Hypothalamus (tissue), 51 donors: Measurements from ENCODE around the gene KRT8.
"Not testable (repeated sequence)": the region's sequence is repeated elsewhere in the genome, so short reads cannot be mapped to it uniquely, and the experiment has no call there.

Experiments used
- DNase-seq, 51 donors: peaks; one replicate each; lab custom pipeline; 2025; lab: John Stamatoyannopoulos, UW

KRT8 gene

GRCh38 chr12:52904509-52905300, at the start of gene KRT8:
KRT8 (minus strand) TSS chr12:52905076; CDS start chr12:52904981, 95 bp downstream.
- DNase-seq = not testable (repeated sequence)

GRCh38 chr12:52953181-52953841, 48.4 kb upstream of the KRT8 start:
- DNase-seq = no peak

GRCh38 chr12:52952076-52952801, 47.4 kb upstream of the KRT8 start:
- DNase-seq = no peak

DNA sequence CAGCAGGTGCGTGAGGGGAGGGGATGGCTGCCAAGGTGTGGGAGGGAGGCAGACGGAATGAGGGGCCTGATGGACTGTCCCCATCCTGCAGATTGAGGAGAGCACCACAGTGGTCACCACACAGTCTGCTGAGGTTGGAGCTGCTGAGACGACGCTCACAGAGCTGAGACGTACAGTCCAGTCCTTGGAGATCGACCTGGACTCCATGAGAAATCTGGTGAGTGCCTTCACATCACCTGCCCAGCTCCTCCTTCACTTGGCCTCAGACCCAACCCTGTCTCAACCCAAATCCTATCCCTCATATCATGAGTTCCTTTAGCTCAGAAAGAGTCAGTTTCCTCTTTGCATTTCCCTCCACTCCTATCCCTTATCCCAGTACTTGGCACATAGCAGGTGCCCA, 46.8 kb upstream of the KRT8 start:
- DNase-seq = no peak

DNA sequence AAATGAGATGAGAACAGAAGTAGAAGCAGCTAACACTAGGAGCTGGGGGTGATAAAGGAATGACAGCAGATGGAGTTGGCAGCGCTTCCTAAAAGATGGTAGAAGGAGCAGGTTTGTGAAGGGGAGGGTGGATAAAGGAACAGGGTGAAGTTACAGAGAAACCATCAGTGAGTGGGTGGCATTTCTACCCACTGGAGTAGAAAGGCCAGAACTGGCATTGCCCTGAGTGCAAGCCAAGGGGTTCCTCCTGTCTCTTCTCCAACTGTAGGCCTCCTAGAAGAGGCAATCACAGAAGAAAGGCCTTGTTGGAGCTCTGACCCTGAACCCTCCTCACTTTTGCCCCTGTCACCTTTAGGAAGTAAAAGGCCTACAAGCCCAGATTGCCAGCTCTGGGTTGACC, 46.2 kb upstream of the KRT8 start:
- no peak for DNase-seq

DNA sequence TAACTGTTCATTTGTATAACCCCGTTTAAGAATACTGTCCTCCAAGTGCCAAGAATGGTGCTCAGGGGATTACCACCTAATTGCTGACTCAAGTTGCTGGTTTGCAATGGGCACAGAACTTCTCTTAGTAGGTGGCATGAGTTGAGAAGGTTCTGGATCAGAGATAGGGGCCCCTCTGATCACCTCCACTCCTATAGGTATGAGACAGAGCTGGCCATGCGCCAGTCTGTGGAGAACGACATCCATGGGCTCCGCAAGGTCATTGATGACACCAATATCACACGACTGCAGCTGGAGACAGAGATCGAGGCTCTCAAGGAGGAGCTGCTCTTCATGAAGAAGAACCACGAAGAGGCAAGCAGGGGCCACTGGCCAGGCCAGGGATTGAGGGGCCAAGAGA, 45.7 kb upstream of the KRT8 start:
- no peak for DNase-seq

GRCh38 chr12:52949413-52950331, 44.8 kb upstream of the KRT8 start:
- DNase-seq = no peak

DNA sequence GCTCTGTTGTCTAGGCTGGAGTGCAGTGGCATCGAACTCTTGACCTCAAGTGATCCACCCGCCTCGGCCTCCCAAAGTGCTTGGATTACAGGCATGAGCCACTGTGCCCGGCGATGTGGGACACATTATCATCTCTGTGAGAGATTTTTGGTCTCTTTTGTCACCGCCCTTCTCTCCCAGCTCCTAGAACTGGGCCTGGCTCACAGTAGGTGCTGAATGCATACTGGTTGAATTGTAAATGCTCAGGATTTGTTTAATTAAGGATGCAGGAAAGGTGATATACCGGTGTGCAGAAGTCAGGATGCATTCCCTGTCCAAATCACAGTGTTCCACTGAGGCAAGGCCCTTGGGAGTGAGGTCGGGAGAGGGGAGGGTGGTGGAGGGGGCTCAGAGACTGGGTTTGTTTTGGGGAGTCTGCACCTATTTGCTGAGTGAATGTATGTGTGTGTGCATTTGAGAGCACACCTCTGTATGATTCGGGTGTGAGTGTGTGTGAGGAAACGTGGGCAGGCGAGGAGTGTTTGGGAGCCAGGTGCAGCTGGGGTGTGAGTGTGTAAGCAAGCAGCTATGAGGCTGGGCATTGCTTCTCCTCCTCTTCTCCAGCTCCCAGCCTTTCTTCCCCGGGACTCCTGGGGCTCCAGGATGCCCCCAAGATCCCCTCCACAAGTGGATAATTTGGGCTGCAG, 43.0 kb upstream of the KRT8 start:
- no peak for DNase-seq

- no peak for DNase-seq
These were observed 42.1 kb upstream of the KRT8 start for GRCh38 chr12:52946797-52947547.

GRCh38 chr12:52946334-52946733, 41.5 kb upstream of the KRT8 start:
- no peak for DNase-seq

- DNase-seq = no peak
These were observed 40.7 kb upstream of the KRT8 start for GRCh38 chr12:52945389-52946232.

DNA sequence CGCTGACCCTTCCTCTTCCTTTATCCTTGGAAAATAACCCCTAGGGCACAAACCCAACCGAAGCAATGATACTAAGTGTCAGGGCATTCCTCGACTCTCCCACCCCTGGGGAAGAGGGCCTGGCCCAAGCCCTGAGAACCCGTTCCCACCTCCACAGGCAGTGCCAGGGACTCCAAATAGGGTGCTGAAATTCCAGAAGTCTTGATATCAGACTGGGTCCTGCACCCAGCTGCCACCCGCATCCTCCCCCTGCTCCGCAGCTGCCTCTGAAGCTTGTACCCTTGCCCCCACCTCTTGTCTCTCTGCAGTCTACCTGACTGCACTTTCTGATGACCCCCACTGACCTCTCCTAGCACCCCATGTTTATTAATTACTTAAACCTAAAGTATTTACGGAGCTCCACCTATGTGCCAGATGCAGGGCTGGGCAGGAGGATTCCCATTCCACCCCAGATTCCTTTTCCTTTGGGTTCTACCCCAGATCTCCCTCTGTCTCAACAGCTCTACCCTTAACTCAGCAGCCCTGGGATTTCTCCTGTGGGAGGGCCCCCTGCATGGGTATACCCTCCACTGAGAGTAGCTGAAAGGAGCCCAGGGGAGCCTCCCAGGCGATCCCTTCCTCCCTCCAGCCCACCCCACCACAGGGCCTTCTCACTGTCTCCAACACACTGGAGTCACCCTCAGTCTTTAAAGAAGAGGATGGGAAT, 40.0 kb upstream of the KRT8 start:
- no peak for DNase-seq

GRCh38 chr12:52942901-52943181, 38.0 kb upstream of the KRT8 start:
- DNase-seq = no peak

GRCh38 chr12:52942066-52942900, 37.4 kb upstream of the KRT8 start:
- no peak for DNase-seq

DNA sequence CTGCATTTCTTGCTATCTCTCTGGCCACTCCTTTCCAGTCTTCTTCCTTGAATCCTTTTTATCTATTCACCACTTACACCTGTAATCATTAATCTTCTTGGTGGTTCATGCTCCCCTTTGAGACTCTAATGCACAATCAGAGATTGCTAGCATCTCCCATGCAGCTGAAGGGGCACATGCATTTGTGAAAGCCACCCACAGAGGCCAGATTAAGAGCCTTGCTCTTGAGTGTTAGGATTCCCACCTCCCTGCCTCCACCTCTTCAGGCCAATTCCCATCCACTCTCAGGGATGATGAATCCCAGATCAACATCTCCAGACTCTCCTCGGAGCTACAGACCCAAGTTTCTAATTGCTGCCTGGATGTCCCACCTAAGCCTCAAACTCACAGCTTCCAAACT, 24.7 kb upstream of the KRT8 start:
- no peak for DNase-seq

DNA sequence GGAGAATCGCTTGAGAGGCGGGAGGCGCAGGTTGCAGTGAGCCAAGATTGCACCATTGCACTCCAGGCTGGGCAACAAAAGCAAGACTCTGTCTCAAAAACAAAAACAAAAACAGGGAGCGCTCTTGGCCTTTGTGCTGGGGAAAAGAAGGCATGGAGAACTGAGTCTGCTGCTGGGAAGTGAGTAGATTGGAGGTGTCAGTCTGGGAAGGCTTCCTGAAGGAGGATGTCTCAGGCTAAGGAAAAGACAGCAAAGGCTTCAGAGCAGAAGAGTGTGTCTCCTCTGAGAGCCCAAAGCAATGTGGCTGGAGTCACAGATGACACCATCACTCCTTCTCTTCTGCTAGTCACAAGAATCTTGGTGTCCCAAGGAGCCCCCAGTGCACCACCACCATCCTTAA, 23.1 kb upstream of the KRT8 start:
- DNase-seq = no peak
